TTC549 (cell line): Measurements from ENCODE around the gene PIGR.

Source experiments
- FAIRE-seq: peaks from 2 replicates; lab custom pipeline; 2012; peaks lifted over from hg19 to GRCh38; lab: Jason Lieb, UNC

Gene PIGR

GRCh38 chr1:206909161-206909882 is 36.9 kb downstream of the PIGR start:
- no peak for FAIRE-seq

- FAIRE-seq = no peak
Observed at GRCh38 chr1:206908038-206908437, 38.2 kb downstream of the PIGR start.

- FAIRE-seq = no peak
Observed at GRCh38 chr1:206907304-206907991, 38.8 kb downstream of the PIGR start.

DNA sequence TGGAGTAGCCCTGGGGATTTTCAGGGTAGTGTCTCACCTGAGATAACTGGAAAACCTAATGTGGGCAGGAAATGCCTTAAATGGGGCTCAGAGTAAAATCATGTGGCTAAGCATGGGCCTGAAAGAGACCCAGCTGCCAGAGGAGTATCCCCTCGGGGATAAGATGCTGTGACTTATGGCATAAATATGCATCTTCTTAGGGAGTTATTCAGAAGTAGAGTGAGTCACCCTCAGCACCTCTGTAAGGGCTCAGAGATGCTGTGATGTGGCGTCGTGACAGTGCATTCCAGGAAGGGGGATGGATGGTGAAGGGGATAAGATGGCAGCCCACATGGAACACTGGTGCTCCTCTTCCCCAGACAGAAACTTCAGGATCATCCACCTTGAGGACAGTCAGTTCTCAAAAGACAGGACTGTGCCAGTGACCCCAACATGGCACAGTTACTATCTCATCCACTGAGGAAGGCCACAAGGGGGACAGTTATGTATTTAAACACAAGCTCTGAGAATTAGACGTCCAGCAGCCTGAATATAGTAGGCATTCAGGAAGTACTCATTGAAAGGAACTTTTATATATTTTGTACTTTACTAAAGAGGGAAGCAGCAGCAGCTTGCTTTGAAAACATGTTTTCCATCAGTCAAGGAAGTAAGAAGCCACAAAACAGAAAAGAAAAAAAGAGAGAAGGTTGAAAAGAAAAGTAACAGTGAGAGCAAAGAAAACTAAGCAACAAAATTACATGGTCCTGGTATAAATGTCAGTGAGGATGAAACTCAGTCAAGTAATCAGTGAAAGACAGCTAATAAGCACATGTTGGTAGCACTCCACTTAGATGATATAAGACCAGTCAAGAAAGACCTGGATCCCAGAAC is 40.7 kb downstream of the PIGR start:
- no peak for FAIRE-seq

- no peak for FAIRE-seq
Observed at GRCh38 chr1:206904423-206905142, 41.7 kb downstream of the PIGR start.

DNA sequence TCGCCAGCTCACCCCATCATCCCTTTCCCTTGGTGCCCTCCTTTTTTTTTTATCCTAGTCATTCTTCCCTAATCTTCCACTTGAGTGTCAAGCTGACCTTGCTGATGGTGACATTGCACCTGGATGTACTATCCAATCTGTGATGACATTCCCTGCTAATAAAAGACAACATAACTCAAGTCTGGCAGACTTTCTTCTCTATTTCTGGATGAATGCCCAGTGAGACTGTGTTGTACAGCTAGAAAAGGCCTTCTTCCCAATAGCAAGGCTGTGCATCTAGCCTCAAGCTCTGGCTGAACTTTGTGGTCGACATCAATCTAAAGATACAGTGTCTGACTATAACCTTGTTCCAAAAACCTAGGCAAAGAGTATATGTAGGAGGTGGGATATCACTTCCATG is 42.6 kb downstream of the PIGR start:
- FAIRE-seq = no peak

DNA sequence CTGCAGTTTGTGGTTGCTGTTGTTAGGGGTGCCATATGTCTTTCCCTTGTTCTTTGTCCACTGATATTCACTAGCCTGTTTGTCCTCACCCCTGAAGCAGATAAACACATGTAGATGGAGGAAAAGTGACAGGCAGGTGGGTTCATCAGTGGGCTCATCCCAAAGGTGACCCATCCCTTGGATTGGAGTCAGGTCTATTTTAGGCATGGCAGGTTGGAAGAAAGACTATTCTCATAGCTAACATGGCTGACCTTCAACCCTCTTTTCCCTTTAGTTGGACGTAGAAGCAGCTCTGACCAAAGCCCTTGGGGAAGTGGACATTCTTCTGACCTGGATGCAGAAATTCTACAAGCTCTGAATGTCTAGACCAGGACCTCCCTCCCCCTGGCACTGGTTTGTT is 43.6 kb downstream of the PIGR start:
- FAIRE-seq = no peak

- no peak for FAIRE-seq
Observed at GRCh38 chr1:206901944-206902343, 44.3 kb downstream of the PIGR start.

DNA sequence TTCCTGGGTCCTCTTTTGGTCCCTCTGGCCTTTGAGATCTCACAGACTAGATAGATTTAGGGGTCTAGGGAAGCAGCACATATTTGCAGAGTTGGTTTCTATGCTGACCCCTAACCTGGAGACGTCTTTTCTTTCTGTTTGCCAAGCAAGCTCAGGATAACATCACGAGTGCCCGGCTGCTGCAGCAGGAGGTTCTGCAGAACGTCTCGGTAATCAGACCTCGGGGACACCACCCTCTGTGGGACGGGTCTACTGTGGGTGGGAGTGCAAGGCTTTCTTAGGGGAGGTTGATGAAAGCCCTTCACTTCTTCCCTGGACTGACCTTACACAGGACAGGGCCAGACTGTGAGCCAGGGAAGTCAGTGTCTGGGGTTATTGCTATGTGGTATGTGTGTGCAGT is 46.1 kb downstream of the PIGR start:
- no peak for FAIRE-seq

- FAIRE-seq = no peak
Observed at GRCh38 chr1:206899717-206900116, 46.5 kb downstream of the PIGR start.

- FAIRE-seq = no peak
Observed at GRCh38 chr1:206898915-206899431, 47.3 kb downstream of the PIGR start.

GRCh38 chr1:206898089-206898914 is 48.0 kb downstream of the PIGR start:
- no peak for FAIRE-seq

DNA sequence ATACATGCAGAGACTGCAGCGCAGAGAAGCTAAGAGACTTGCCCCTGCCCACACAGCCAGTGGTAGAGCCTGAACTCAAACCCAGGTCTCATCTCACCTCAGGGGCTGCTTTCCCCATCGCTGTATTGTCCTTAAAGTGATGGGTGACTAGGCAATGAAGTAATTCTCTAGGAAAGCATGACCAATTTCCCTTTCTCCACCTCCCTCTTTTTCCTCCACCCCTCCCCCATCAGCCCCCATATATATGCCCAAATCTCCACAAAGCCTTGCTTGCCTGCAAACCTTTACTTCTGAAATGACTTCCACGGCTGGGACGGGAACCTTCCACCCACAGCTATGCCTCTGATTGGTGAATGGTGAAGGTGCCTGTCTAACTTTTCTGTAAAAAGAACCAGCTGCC is 49.1 kb downstream of the PIGR start, which contains the start of gene IL24:
TSS of gene IL24 (plus strand) at position 269 of the 400 bp plus-strand sequence. CDS start 390 bp downstream, outside the sequence.
- no peak for FAIRE-seq

DNA sequence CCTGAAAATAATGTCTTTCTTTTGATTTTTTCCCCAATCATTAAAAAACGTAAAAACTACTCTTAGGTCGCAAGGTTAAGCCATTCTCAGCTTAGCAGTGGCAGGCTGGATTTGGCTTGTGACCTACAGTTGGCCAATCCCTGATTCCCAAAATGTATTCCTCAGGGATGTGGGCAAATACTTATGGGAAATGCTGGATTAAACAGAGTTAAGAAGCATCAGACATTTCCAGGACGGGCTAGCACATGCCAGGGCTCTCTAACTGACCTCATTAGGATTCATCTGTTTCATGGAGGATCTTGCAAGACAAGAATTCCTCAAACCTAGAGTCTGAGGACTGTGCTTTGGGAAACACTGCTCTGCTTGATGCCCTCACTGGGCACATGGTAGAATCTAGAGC is 50.0 kb downstream of the PIGR start:
- FAIRE-seq = no peak

GRCh38 chr1:206895837-206896242 is 50.4 kb downstream of the PIGR start:
- no peak for FAIRE-seq

- FAIRE-seq = no peak
Observed at GRCh38 chr1:206895325-206895724, 50.9 kb downstream of the PIGR start.

DNA sequence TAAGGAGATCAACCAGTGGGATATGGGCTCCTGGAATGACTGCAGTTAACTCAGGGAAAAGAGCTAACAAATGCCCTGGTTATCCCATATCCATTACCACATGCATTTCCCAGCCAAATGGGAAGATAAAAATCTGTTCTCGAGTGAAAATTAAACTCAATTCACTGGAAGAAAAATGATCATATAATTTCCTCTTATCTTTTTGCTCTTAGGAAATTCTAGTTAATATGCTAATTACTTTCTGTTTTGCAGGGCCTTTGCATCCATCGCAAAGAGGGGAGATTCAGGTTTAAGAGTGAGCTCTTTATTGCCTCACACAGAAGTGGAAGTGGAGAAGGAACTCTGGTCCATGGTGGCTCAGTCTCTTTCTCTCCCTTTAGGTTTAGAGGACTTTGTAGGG is 52.9 kb downstream of the PIGR start:
- FAIRE-seq = no peak

GRCh38 chr1:206892351-206892984 is 53.8 kb downstream of the PIGR start:
- FAIRE-seq = no peak

DNA sequence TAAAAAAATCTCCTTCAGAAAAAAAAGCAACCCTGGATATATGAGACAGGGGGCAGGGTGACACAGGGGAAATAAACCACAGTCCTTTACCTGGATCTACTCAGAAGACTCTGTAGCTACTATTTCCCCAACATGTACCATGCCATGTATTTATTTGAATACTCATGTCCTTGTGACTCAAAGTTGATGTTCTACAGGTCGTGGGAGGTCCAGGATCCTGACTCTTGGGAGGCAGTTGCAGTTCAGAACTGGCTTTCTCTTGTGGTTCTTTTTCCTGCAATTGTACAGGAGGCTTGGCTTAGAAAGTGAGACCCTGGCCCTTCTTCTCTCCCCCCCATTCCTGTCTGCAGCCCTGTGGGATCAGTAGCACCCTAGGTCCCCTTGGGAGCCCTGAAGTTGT is 54.9 kb downstream of the PIGR start:
- no peak for FAIRE-seq
